Measurements from ENCODE around the gene PZP.

PZP gene

GRCh38 chr12:9107542-9107873 is 100.7 kb downstream of the PZP start:
- no peak overlapping the region for H3K4me3 ChIP-seq (ENCODE audit: low read depth, low read length)
- no peak for DNase-seq (ENCODE audit: low read depth)
- in situ Hi-C loops (cut with HindIII; ENCODE audit: low sequenced_read_pairs): no loop called here
- no peak for TF ChIP-seq CTCF (IDR thresholded peaks at IDR 0.05; ENCODE audit: low read depth, low read length, missing control alignments)

GRCh38 chr12:9106610-9107541 is 101.3 kb downstream of the PZP start:
- in situ Hi-C loops (cut with HindIII; ENCODE audit: low sequenced_read_pairs): no loop called here
- H3K4me3 ChIP-seq (ENCODE audit: low read depth, low read length): no peak overlapping the region
- no peak for DNase-seq (ENCODE audit: low read depth)
- TF ChIP-seq CTCF (IDR thresholded peaks at IDR 0.05; ENCODE audit: low read depth, low read length, missing control alignments): no peak

- in situ Hi-C loops (cut with HindIII; ENCODE audit: low sequenced_read_pairs): no loop called here
- DNase-seq (ENCODE audit: low read depth): no peak
- no peak overlapping the region for H3K4me3 ChIP-seq (ENCODE audit: low read depth, low read length)
- no peak for TF ChIP-seq CTCF (IDR thresholded peaks at IDR 0.05; ENCODE audit: low read depth, low read length, missing control alignments)
These were observed 102.1 kb downstream of the PZP start for GRCh38 chr12:9106067-9106466.

- TF ChIP-seq CTCF (IDR thresholded peaks at IDR 0.05; ENCODE audit: low read depth, low read length, missing control alignments): no peak
- DNase-seq (ENCODE audit: low read depth): no peak
- in situ Hi-C loops (cut with HindIII; ENCODE audit: low sequenced_read_pairs): no loop called here
- no peak overlapping the region for H3K4me3 ChIP-seq (ENCODE audit: low read depth, low read length)
These were observed 103.3 kb downstream of the PZP start for GRCh38 chr12:9104767-9105423.

GRCh38 chr12:9104087-9104486 is 104.1 kb downstream of the PZP start:
- in situ Hi-C loops (cut with HindIII; ENCODE audit: low sequenced_read_pairs): no loop called here
- TF ChIP-seq CTCF (IDR thresholded peaks at IDR 0.05; ENCODE audit: low read depth, low read length, missing control alignments): no peak

GRCh38 chr12:9103050-9103849 is 104.9 kb downstream of the PZP start:
- no peak for TF ChIP-seq CTCF (IDR thresholded peaks at IDR 0.05; ENCODE audit: low read depth, low read length, missing control alignments)
- no peak for DNase-seq (ENCODE audit: low read depth)
- H3K4me3 ChIP-seq (ENCODE audit: low read depth, low read length): no peak overlapping the region
- in situ Hi-C loops (cut with HindIII; ENCODE audit: low sequenced_read_pairs): no loop called here

More at GRCh38 chr12:9104087-9104486, 104.1 kb downstream of the PZP start:
- DNase-seq (ENCODE audit: low read depth): no peak
- H3K4me3 ChIP-seq (ENCODE audit: low read depth, low read length): no peak overlapping the region
